B cell (primary cell): ENCODE measurements around the gene TTC39B.

Experiments used
- CTCF ChIP-seq: fragments of 200-600 bp; IDR thresholded peaks from one replicate; pipeline ENCODE4 v1.8.0; 2022; ENCODE audit warnings: antibody characterized with exemption, mild to moderate bottlenecking
- EZH2 ChIP-seq: IDR thresholded peaks from 2 replicates; pipeline ENCODE4 v1.6.1; 2012; ENCODE audit warnings: borderline replicate concordance, low read depth, mild to moderate bottlenecking, moderate library complexity, low read length; ENCODE audit not compliant: insufficient read depth, poor library complexity, severe bottlenecking

GRCh38 chr9:15355669-15356068 lies 48.7 kb upstream of the TTC39B start:
- TF ChIP-seq CTCF, result no peak
- no peak for TF ChIP-seq EZH2
